ENCODE measurements around the gene HYAL3.
A peak's percentile ranks its signal among the peaks of the same experiment; 100 is the strongest.

DNA sequence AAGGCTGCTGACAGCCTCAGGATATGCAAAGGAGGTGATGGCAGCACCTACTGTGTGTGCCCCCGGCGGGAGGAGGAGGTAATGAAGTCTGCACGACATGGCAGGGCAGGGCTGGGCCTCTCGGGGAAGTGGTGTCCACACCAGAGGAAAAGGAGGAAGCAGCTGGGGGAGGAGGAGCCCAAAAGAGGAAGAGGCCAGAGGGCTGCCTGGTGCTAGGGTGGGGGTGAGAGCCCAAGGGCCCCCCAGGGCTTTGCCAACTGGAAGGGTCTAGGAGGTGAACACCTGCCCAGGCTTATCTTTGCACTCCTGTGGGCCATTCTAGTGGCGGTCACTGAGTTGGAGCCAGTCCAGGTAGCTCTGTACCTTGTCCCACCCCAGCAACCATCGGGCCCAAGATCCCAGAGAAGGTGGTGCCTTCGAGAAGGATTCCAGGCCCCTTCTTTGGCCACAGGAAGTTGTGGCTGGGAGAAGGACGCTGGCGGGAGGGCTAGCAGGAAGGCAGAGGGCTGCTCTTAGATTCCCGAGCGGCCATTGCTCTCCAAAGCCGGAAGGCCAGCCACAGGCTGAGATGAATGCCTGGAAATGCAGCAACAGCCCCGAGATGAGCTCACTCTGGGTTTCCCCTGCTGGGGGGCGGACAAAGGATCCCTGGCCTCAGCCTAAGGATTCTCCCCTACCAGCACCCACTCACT lies 56.2 kb downstream of the HYAL3 start:
- no peak for TF ChIP-seq ZNF114 (CRISPR knock-in tag; IDR thresholded peaks at IDR 0.05)
- TF ChIP-seq CTCF (conservative IDR thresholded peaks at IDR 0.05; ENCODE audit: low read depth in 2 of 2): peak in 1 of 2 experiments; percentile 19; a peak in 2 of 4 replicates
- no peak for TF ChIP-seq POLR2AphosphoS5 (IDR thresholded peaks at IDR 0.05; ENCODE audit: low read depth)
- no peak for TF ChIP-seq JUNB (IDR thresholded peaks at IDR 0.05; ENCODE audit: unreplicated experiment)
- TF ChIP-seq EZH2phosphoT487 (IDR thresholded peaks at IDR 0.05; ENCODE audit: unreplicated experiment): no peak
- no peak for TF ChIP-seq CREB1 (CRISPR knock-in tag; IDR thresholded peaks at IDR 0.05; ENCODE audit: low read depth)
- TF ChIP-seq REST (IDR thresholded peaks at IDR 0.05; ENCODE audit: unreplicated experiment): no peak

All from GM23338 (cell line).